ENCODE measurements around the gene MINK1. TPM values are rescaled to one million over a fixed set of nuclear protein-coding genes. Genes with fewer than 3 reads are reported as not detected.
A peak's percentile ranks its signal among the peaks of the same experiment; 100 is the strongest.
"Not testable (repeated sequence)": the region's sequence is repeated elsewhere in the genome, so short reads cannot be mapped to it uniquely, and the experiment has no call there.

Gene MINK1
- total RNA-seq, 1 experiment from 2014 or later, result 160 TPM

DNA sequence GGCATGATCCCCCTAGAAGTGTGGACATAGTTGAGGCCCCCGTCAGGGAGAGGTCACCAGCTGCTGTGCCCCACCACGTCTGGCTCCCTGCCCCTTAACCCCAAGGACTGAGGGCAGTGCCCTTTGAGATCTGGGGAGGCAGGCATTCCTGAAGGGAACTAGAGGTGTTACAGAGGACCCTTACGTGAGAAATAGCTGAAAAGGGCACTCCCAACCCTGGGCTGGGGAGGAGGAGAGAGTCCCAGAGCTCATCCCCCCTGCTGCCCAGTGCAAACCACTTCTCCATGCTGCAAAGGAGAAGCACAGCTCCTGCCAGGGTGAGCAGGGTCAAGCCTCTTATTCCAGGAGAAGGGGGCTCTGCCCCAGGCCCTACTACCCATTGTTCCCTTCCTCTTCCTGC is 10.3 kb upstream of the MINK1 start:
- intact Hi-C loops (cut with micrococcal nuclease; ENCODE audit: unreplicated experiment), result no loop called here
- TF ChIP-seq EZH2 (IDR thresholded peaks at IDR 0.05; ENCODE audit: low read depth), result no peak
- TF ChIP-seq, protein P1, sequence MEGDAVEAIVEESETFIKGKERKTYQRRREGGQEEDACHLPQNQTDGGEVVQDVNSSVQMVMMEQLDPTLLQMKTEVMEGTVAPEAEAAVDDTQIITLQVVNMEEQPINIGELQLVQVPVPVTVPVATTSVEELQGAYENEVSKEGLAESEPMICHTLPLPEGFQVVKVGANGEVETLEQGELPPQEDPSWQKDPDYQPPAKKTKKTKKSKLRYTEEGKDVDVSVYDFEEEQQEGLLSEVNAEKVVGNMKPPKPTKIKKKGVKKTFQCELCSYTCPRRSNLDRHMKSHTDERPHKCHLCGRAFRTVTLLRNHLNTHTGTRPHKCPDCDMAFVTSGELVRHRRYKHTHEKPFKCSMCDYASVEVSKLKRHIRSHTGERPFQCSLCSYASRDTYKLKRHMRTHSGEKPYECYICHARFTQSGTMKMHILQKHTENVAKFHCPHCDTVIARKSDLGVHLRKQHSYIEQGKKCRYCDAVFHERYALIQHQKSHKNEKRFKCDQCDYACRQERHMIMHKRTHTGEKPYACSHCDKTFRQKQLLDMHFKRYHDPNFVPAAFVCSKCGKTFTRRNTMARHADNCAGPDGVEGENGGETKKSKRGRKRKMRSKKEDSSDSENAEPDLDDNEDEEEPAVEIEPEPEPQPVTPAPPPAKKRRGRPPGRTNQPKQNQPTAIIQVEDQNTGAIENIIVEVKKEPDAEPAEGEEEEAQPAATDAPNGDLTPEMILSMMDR (conservative IDR thresholded peaks at IDR 0.05), result no peak

DNA sequence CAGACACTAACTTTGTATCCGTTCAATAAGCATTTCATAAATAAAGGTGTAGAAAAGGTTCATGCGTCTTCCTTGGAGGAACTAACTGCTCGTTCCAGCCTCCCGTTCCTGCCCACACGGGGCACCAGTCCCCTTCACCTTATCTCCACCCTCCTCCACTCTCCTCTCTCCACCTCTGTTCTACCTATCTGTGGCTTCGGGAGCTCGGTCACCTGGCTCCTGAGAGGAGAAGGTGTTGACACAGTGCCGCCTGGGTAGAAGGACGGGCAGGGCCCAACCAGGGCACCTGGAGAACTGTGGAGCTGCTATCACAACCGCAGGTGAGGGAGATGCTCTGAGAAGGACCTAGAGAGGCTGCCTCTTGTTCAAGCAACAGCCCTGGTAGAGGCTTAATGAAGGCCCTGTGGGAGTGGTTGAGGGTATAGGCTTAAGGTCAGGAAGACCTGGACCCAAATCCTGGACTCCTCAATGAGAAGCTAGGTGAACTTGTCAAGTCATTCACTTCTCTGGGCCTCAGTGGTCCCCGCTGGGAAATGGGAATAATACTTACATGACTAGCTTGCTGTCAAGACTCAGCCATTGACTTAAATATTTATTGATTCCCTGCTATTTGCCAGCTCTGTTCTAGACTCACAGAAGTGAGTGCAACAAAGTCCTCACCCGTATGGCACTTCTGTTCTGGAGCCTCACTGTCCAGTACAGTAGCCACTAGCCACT is 9.6 kb upstream of the MINK1 start:
- Histone ChIP-seq H3K4me1 (replicated peaks; ENCODE audit: insufficient read depth) (no peaks in the 10 kb centered on the region), H3K9me2 (ENCODE audit: insufficient read depth) (no peaks in the 10 kb centered on the region), H3K36me3 (ENCODE audit: low read depth) (no peaks in the 10 kb centered on the region; the same call in 1 of the 2 replicates), H4K20me1 (ENCODE audit: insufficient read depth) (no peaks in the 10 kb centered on the region), H3K27me3 (ENCODE audit: insufficient read depth, low read depth) (no peaks in the 10 kb centered on the region), H3F3A (ENCODE audit: insufficient read depth, low read depth) (peaks cover 12% of the 10 kb centered on the region; the same call in 1 of the 2 replicates), H3K27ac (no peak overlapping the region), H3K9me3 (ENCODE audit: insufficient read depth, low read depth) (no peaks in the 10 kb centered on the region), H3K79me2 (ENCODE audit: low read depth) (no peaks in the 10 kb centered on the region), H2AFZ (no peak overlapping the region), H3K4me3 (no peak overlapping the region), H3K4me2 (no peak overlapping the region)
- CTCF ChIA-PET, result interaction anchor here (0.6 kb wide), 1 partner anchor 40 kb away, joined by 4 read pairs; no protein-coding TSS in a partner anchor
- no TSS peak for BruUV-seq (replicated peaks)
- DNase-seq, result no peak
- intact Hi-C loops (cut with micrococcal nuclease; ENCODE audit: unreplicated experiment), result no loop called here
- TF ChIP-seq, protein P1 (conservative IDR thresholded peaks at IDR 0.05), result no peak
- no peak for TF ChIP-seq EZH2 (IDR thresholded peaks at IDR 0.05; ENCODE audit: low read depth)
- POLR2A ChIA-PET (ENCODE audit: unreplicated experiment), result no interaction called here

More for the DNA sequence above, 10.3 kb upstream of the MINK1 start:
- ChIA-PET CTCF (no interaction called here), POLR2A (ENCODE audit: unreplicated experiment) (interaction anchor here (0.6 kb wide), 1 partner anchor 54 kb away, joined by 13 read pairs; no protein-coding TSS in a partner anchor)
- Histone ChIP-seq H3K9me3 (ENCODE audit: insufficient read depth, low read depth) (no peaks in the 10 kb centered on the region), H3K4me2 (no peak overlapping the region), H4K20me1 (ENCODE audit: insufficient read depth) (no peaks in the 10 kb centered on the region), H3K79me2 (ENCODE audit: low read depth) (no peaks in the 10 kb centered on the region), H3K36me3 (ENCODE audit: low read depth) (no peaks in the 10 kb centered on the region; the same call in 1 of the 2 replicates), H3F3A (ENCODE audit: insufficient read depth, low read depth) (peaks cover 10% of the 10 kb centered on the region; the same call in 1 of the 2 replicates), H2AFZ (no peak overlapping the region), H3K9me2 (ENCODE audit: insufficient read depth) (no peaks in the 10 kb centered on the region), H3K4me1 (replicated peaks; ENCODE audit: insufficient read depth) (no peaks in the 10 kb centered on the region), H3K27ac (no peak overlapping the region), H3K4me3 (no peak overlapping the region), H3K27me3 (ENCODE audit: insufficient read depth, low read depth) (no peaks in the 10 kb centered on the region)
- no TSS peak for BruUV-seq (replicated peaks)
- DNase-seq, result no peak

DNA sequence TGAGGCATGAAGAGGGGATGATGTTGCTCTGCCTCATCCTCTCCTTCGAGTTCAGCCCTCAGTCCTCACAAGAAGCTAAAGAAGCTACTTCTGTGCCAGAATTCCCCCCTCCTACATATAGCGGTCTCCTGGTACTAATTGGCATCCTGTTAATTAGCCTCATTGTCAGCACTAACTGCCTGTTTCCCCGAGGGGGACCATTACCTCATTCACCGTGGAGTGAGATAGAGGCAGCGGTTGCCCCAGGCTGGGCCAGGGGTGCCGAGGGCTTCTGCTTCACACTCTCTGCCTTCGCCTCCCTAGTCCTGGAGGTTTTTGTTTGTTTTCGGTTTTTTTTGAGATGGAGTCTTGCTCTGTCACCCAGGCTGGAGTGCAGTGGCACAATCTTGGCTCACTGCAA is 5.7 kb upstream of the MINK1 start:
- Histone ChIP-seq H2AFZ (no peak overlapping the region), H3F3A (ENCODE audit: insufficient read depth, low read depth) (peaks cover 14% of the 10 kb centered on the region; the same call in 1 of the 2 replicates), H3K79me2 (ENCODE audit: low read depth) (no peaks in the 10 kb centered on the region), H3K4me2 (no peak overlapping the region), H3K27ac (no peak overlapping the region), H3K4me1 (replicated peaks; ENCODE audit: insufficient read depth) (no peaks in the 10 kb centered on the region), H3K4me3 (no peak overlapping the region), H4K20me1 (ENCODE audit: insufficient read depth) (no peaks in the 10 kb centered on the region), H3K9me2 (ENCODE audit: insufficient read depth) (no peaks in the 10 kb centered on the region), H3K27me3 (ENCODE audit: insufficient read depth, low read depth) (no peaks in the 10 kb centered on the region), H3K36me3 (ENCODE audit: low read depth) (no peaks in the 10 kb centered on the region), H3K9me3 (ENCODE audit: insufficient read depth, low read depth) (no peaks in the 10 kb centered on the region)
- POLR2A ChIA-PET (ENCODE audit: unreplicated experiment), result no interaction called here
- CTCF ChIA-PET, result no interaction called here
- TF ChIP-seq EZH2 (IDR thresholded peaks at IDR 0.05; ENCODE audit: low read depth), result no peak
- intact Hi-C loops (cut with micrococcal nuclease; ENCODE audit: unreplicated experiment), result no loop called here
- no TSS peak for BruUV-seq (replicated peaks)
- no peak for DNase-seq

DNA sequence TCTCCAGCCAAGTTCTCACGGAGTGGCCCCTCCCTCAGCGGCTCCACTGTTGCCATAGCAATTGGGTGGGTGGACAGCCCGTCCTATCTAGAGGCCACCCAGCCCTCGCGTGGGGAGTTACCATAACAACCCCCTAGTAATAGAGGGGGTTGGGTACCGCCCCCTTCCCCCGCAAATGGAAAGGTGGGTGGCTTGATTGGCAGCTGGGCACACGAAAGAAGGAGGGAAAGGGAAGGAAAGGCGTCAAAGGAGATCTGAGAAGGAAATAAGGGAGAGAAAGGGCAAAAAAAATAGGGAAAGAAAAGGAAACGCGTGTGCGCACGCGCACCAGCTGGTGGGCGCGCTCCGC is 337 bp upstream of the MINK1 start:
- CTCF ChIA-PET; DNase-seq; H3K9me3 ChIP-seq (ENCODE audit: insufficient read depth, low read depth); H3K27me3 ChIP-seq (ENCODE audit: insufficient read depth, low read depth); H3K36me3 ChIP-seq (ENCODE audit: low read depth); BruUV-seq (replicated peaks); H3K9me2 ChIP-seq (ENCODE audit: insufficient read depth); H3F3A ChIP-seq (ENCODE audit: insufficient read depth, low read depth): not testable (repeated sequence)
- peaks cover 21% of the 10 kb centered on the region; the same call in 1 of the 2 replicates for H4K20me1 ChIP-seq (ENCODE audit: insufficient read depth)
- POLR2A ChIA-PET (ENCODE audit: unreplicated experiment), result interaction anchor here (0.6 to 1.0 kb wide), 2 partner anchors 37 to 150 kb away, joined by 4 to 6 read pairs; partner anchors contain the start of gene PSMB6
- H3K4me3 ChIP-seq, result peak overlapping the region; percentile 66; the same call in 1 of the 2 replicates
- H3K4me1 ChIP-seq (replicated peaks; ENCODE audit: insufficient read depth), result peaks cover 18% of the 10 kb centered on the region
- H3K27ac ChIP-seq, result peak overlapping the region; percentile 91
- H2AFZ ChIP-seq, result peak overlapping the region; percentile 100
- peaks cover 44% of the 10 kb centered on the region for H3K79me2 ChIP-seq (ENCODE audit: low read depth)
- peak overlapping the region; percentile 85 for H3K4me2 ChIP-seq
- intact Hi-C loops (cut with micrococcal nuclease; ENCODE audit: unreplicated experiment), result loop anchor here (10.0 kb wide), 1 partner anchor 112 kb away; the partner anchor contains the start of genes PFN1, RNF167 and SLC25A11

All from PC-9 (cell line).